ENCODE results near the gene RLF.
"Not testable (repeated sequence)": the region's sequence is repeated elsewhere in the genome, so short reads cannot be mapped to it uniquely, and the experiment has no call there.

DNA sequence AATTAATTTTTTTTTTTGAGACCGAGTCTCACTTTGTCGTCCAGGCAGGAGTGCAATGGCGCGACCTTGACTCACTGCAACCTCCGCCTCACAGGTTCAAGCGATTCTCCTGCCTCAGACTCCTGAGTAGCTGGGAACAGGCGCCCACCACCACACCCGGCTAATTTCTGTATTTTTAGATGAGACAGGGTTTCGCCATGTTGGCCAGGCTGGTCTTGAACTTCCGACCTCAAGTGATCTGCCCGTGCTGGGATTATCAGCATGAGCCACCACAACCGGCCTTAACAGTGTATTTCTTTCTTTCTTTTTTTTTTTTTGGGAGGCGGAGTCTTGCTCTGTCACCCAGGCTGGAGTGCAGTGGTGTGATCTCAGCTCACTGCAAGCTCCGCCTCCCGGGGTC lies 15.8 kb downstream of the RLF start:
- TF ChIP-seq, protein P1, sequence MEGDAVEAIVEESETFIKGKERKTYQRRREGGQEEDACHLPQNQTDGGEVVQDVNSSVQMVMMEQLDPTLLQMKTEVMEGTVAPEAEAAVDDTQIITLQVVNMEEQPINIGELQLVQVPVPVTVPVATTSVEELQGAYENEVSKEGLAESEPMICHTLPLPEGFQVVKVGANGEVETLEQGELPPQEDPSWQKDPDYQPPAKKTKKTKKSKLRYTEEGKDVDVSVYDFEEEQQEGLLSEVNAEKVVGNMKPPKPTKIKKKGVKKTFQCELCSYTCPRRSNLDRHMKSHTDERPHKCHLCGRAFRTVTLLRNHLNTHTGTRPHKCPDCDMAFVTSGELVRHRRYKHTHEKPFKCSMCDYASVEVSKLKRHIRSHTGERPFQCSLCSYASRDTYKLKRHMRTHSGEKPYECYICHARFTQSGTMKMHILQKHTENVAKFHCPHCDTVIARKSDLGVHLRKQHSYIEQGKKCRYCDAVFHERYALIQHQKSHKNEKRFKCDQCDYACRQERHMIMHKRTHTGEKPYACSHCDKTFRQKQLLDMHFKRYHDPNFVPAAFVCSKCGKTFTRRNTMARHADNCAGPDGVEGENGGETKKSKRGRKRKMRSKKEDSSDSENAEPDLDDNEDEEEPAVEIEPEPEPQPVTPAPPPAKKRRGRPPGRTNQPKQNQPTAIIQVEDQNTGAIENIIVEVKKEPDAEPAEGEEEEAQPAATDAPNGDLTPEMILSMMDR (conservative IDR thresholded peaks at IDR 0.05; ENCODE audit: low read depth, low read length): not testable (repeated sequence)
- TF ChIP-seq EZH2 (IDR thresholded peaks at IDR 0.05; ENCODE audit: low read length, unreplicated experiment); EZH2phosphoT487 (IDR thresholded peaks at IDR 0.05; ENCODE audit: borderline replicate concordance, low read length): not testable (repeated sequence)

All from PC-3 (cell line).